AG04449 (cell line): ENCODE measurements around the gene SERPINA1.

ENCODE experiments used
- CTCF ChIA-PET: fragments of 350-600 bp; formaldehyde crosslinking; extraction: SDS; loops from one replicate; lab custom pipeline; 2021; ENCODE audit warnings: antibody characterized with exemption; lab: Yijun Ruan, JAX
- POLR2A ChIA-PET: fragments of 400-600, 350-600 bp; formaldehyde crosslinking; extraction: SDS; loops from one replicate; lab custom pipeline; 2020; ENCODE audit warnings: antibody characterized with exemption, inconsistent platforms; lab: Yijun Ruan, JAX
- DNase-seq: peaks from one replicate; pipeline ENCODE4 v3.0.0-alpha.2; 2010; ENCODE audit warnings: low read depth, low spot score
- H3K4me3 ChIP-seq: 2 replicates; pipeline ENCODE4 v1.5.1; 2011; ENCODE audit warnings: low read depth, mild to moderate bottlenecking, control low read depth, low read length
- TF ChIP-seq, protein P1 (sequence below): IDR thresholded peaks from one replicate; pipeline ENCODE4 v1.5.1; 2011; ENCODE audit warnings: mild to moderate bottlenecking, moderate library complexity, low read length, control low read depth, inconsistent platforms; ENCODE audit not compliant: insufficient read depth; ENCODE audit errors: missing control alignments

Gene SERPINA1

DNA sequence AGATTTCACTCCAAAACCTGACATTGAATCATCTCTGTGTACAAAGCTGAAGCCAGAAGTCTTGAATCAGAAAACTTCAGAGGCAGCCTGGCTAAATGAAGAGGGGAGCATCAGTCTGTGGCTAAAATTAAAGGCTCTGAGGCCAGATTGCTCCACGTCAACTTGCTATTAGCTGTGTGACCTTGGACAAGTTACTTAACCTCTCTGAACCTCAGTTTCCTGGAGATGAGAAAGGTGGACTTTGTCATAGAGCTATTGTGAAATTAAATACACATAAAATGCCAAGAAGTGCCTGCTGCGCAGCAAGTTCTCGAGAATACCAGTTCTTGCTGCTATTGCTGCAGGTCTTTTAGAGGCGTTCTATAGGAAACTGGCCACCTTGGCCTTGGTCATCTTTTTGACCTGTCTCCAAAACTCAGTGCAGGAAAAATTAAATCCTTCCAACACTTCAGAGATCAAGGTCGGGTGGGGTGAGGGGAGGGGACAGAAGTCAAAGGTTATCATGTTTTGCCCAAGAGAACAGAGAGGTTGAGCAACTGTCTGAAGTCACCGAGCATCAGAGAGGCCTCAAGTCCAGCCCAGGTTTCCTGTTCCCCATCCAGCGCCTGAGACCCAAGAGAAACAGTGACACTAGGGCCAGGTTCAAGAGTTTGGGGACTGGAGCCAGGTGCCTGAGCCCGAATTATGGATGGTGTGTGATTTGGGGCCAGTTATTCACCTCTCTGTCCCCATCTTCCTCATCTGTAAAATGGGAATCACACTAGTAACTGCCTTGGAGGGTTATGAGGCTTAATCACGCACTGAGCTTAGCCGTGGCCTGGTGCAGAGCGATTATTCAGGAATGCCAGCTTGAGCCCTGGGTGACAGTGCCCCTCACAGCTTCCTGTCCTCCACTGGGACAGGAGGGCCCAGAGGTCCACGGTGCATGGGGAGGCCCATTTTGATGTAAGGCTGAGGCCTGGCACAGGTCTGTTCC, 1.1 kb downstream of the SERPINA1 start:
- CTCF ChIA-PET: interaction anchor here (1.0 to 1.2 kb wide), 4 partner anchors 9 to 207 kb away, joined by 3 to 4 read pairs (median 3); no protein-coding TSS in a partner anchor
- TF ChIP-seq, protein P1, sequence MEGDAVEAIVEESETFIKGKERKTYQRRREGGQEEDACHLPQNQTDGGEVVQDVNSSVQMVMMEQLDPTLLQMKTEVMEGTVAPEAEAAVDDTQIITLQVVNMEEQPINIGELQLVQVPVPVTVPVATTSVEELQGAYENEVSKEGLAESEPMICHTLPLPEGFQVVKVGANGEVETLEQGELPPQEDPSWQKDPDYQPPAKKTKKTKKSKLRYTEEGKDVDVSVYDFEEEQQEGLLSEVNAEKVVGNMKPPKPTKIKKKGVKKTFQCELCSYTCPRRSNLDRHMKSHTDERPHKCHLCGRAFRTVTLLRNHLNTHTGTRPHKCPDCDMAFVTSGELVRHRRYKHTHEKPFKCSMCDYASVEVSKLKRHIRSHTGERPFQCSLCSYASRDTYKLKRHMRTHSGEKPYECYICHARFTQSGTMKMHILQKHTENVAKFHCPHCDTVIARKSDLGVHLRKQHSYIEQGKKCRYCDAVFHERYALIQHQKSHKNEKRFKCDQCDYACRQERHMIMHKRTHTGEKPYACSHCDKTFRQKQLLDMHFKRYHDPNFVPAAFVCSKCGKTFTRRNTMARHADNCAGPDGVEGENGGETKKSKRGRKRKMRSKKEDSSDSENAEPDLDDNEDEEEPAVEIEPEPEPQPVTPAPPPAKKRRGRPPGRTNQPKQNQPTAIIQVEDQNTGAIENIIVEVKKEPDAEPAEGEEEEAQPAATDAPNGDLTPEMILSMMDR: no peak
- no peak for DNase-seq
- POLR2A ChIA-PET: no interaction called here
- H3K4me3 ChIP-seq: no peak overlapping the region

DNA sequence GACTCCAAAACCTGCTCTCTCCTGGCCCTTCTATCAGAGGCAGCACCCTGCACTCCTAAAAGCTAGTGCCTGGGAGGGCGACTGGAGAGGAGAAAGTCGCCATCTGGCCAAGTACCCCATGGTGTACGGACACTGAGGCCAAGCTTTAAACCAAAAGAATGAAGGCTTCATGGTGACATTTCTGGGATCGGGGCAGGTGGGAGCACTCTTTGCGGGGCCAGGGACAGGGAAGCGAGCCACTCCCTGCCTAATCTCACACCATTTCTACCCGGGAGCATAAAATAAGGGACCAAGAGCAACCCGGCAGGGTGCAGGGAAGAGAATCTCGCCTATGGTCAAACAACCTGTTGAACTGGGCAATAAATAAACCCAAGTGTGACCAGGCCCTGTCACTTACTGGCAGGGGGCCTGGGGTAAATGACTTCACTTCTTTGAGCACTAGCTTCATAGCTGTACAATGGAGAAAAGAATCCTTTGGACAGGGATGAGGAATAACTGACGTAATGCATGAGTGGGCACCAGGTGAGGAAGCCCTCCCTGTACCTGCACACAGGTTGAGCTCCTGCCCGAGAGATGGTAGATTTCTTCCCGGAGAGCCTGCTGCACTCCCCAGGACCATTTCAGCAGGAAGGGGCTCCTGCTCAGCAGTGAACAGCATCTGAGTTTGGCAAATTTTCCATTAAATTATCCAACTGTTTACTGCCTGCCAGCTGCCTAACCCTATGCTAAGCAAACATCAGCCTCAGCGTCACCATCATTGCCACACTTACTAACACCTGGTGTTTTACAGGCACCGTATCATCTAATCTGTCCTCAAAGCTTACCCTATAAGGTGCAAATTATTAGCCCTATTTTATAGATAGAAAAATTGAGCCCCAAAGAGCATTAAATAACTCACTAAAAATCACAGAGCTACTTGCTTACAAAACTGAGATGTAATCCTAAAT, 2.0 kb downstream of the SERPINA1 start:
- TF ChIP-seq, protein P1: no peak

DNA sequence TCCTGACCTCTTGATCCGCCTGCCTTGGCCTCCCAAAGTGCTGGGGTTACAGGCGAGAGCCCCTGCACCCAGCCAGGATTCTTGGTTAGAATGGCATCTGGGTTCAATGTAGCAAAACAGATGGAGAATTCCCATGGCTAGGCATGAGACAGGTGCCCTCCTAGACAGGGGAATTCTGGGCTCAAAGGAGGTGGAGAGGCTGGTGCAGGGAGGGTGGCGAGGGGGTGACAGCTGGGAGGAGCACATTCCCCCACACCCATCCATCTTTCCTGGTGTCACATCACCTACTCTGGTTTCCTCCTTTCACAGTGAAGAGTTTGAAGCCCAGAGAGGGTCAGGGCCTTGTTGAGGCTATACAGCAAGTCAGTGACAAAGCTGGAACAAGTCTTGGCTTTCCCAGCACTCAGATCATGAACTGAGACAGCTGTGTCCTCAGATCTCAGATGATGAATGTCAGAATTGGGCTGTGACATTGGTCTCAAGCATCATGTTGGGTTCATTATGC, 2.8 kb downstream of the SERPINA1 start:
- H3K4me3 ChIP-seq: no peak overlapping the region
- DNase-seq: no peak
- POLR2A ChIA-PET: no interaction called here
- TF ChIP-seq, protein P1: no peak
- CTCF ChIA-PET: interaction anchor here (0.9 kb wide), 1 partner anchor 99 kb away, joined by 3 read pairs; no protein-coding TSS in a partner anchor

More for the DNA sequence above, 2.0 kb downstream of the SERPINA1 start:
- DNase-seq: no peak
- no peak overlapping the region for H3K4me3 ChIP-seq
- POLR2A ChIA-PET: no interaction called here
- CTCF ChIA-PET: interaction anchor here (0.9 to 1.2 kb wide), 6 partner anchors 10 to 206 kb away, joined by 3 to 4 read pairs (median 3); no protein-coding TSS in a partner anchor

DNA sequence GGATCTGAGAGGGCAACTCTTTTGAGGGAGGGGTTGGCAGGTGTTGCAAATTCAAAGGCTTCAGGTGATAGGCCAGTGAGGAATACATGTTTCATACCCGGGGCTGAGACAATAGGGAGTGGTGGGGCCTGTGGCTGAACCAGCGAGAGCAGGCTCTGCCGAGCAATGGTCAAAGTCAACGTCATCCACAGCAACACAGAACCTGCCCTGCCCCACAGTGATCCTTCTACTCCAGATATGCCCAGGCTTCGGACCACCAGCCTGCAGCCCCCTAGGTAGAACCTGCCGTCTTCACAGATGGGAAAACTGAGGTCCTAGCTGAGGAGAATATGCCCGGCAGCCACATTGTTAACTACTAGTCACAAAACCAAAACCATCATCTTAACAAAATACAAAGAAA, 4.1 kb downstream of the SERPINA1 start:
- H3K4me3 ChIP-seq: no peak overlapping the region
- TF ChIP-seq, protein P1: no peak
- no peak for DNase-seq
- ChIA-PET CTCF (no interaction called here), POLR2A (no interaction called here)

DNA sequence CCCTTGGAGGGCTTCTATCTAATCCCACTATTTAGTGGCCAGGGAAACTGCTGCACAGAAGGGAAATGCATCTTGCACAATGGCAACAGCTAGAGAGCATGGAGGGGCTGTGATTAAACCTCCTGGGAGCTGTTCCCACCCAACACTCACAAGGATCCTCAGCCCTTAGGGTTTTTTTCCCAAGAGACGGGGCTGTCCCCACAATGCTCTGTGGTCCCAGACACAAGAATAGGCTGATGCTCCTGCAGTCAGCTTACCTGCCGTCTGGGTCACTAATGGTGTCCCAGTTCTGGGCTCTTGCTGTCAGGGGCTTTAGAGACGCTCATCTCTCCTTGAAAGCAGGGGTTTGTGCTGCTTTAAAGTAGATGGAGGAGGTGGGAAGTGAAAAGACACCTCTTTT, 4.6 kb downstream of the SERPINA1 start:
- POLR2A ChIA-PET: no interaction called here
- CTCF ChIA-PET: no interaction called here
- no peak for DNase-seq
- H3K4me3 ChIP-seq: no peak overlapping the region
- TF ChIP-seq, protein P1: no peak
